HUDEP-2 (cell line): ENCODE data around the gene CFLAR.
"Not testable (repeated sequence)": the region's sequence is repeated elsewhere in the genome, so short reads cannot be mapped to it uniquely, and the experiment has no call there.

Source experiments
- DNase-seq, 76 experiments: peaks; one replicate each; lab custom pipeline; 2025; ENCODE audit not compliant: unreplicated experiment in 76 of 76; lab: John Stamatoyannopoulos, UW

Gene CFLAR

GRCh38 chr2:201144101-201145051 is 28.4 kb downstream of the CFLAR start:
- DNase-seq: no peak

GRCh38 chr2:201148434-201148990 is 32.5 kb downstream of the CFLAR start:
- DNase-seq: no peak

GRCh38 chr2:201149064-201149820 is 33.3 kb downstream of the CFLAR start:
- no peak for DNase-seq

GRCh38 chr2:201149821-201150165 is 33.8 kb downstream of the CFLAR start:
- DNase-seq: not testable (repeated sequence)

- peak in 3 of 76 experiments; percentile 14 to 21 (median 19) for DNase-seq
Observed at GRCh38 chr2:201150454-201151020, 34.6 kb downstream of the CFLAR start.

GRCh38 chr2:201151127-201151981 is 35.4 kb downstream of the CFLAR start:
- DNase-seq: peak in 3 of 76 experiments; percentile 8 to 26 (median 13)

GRCh38 chr2:201152517-201152916 is 36.6 kb downstream of the CFLAR start:
- DNase-seq: no peak

- DNase-seq: peak in 6 of 76 experiments; percentile 8 to 29 (median 17)
Observed at GRCh38 chr2:201152999-201153815, 37.2 kb downstream of the CFLAR start.

- DNase-seq: no peak
Observed at GRCh38 chr2:201154615-201155399, 38.8 kb downstream of the CFLAR start.

- no peak for DNase-seq
Observed at GRCh38 chr2:201156036-201156435, 40.1 kb downstream of the CFLAR start.

GRCh38 chr2:201156640-201157039 is 40.7 kb downstream of the CFLAR start:
- no peak for DNase-seq

- peak in 2 of 76 experiments; percentile 29 to 43 for DNase-seq
Observed at GRCh38 chr2:201157694-201158093, 41.7 kb downstream of the CFLAR start.

- DNase-seq: peak in 74 of 76 experiments; percentile 36 to 96 (median 79)
Observed at GRCh38 chr2:201158111-201158929, 42.4 kb downstream of the CFLAR start.

GRCh38 chr2:201164166-201164565 is 48.2 kb downstream of the CFLAR start:
- no peak for DNase-seq

- no peak for DNase-seq
Observed at GRCh38 chr2:201167546-201167945, 51.6 kb downstream of the CFLAR start.

GRCh38 chr2:201168496-201168895 is 52.5 kb downstream of the CFLAR start:
- peak in 1 of 76 experiments; percentile 8 for DNase-seq

GRCh38 chr2:201171259-201171814 is 55.4 kb downstream of the CFLAR start:
- DNase-seq: no peak
